Astrocyte (in vitro differentiated cells and primary cell): ENCODE measurements around the gene GDF10.

Experiments
- CTCF ChIP-seq: IDR thresholded peaks from 2 replicates; pipeline ENCODE4 v1.5.1; 2011; ENCODE audit warnings: low read depth, mild to moderate bottlenecking, inconsistent platforms, low read length, moderate library complexity; ENCODE audit not compliant: insufficient read depth
- EZH2 ChIP-seq: IDR thresholded peaks from 2 replicates; pipeline ENCODE4 v1.6.1; 2012; ENCODE audit warnings: mild to moderate bottlenecking, low read length, inconsistent platforms; ENCODE audit not compliant: insufficient read depth

GRCh38 chr10:47330366-47330765 is 30.4 kb downstream of the GDF10 start:
- TF ChIP-seq CTCF (no peak), EZH2 (no peak)
